GM12878 (cell line): Measurements from ENCODE around the gene DNAJB8. TPM values are rescaled to one million over a fixed set of nuclear protein-coding genes. Genes with fewer than 3 reads are reported as not detected.

Experiments
- ATAC-seq: fragments of 200-7000 bp; cut with Tn5 transposase; 3 replicates; pipeline ENCODE4 v1.9.1; 2020; ENCODE audit warnings: mild to moderate bottlenecking, moderate library complexity
- BruUV-seq: library from RNA; stranded (reverse); fragments of 400-500 nt; replicated peaks from 2 replicates; lab custom pipeline; 2021; lab: Mats Ljungman, UMichigan
- CTCF ChIA-PET: fragments of 300-600 bp; sonication (Branson Sonifier 250); formaldehyde crosslinking; extraction: SDS; loops from one replicate; lab custom pipeline; 2021; ENCODE audit warnings: inconsistent platforms; lab: Yijun Ruan, JAX
- POLR2A ChIA-PET: fragments of 350-600 bp; formaldehyde crosslinking; extraction: SDS; loops from one replicate; lab custom pipeline; 2021; ENCODE audit warnings: inconsistent platforms; lab: Charles Lee
- RAD21 ChIA-PET: fragments of 300-600 bp; sonication (Branson Sonifier 250); formaldehyde crosslinking; loops from one replicate; lab custom pipeline; 2023; ENCODE audit warnings: antibody characterized with exemption; ENCODE audit not compliant: unreplicated experiment; lab: Charles Lee
- SMC1A ChIA-PET: fragments of 300-600 bp; sonication (Branson Sonifier 250); formaldehyde crosslinking; loops from one replicate; lab custom pipeline; 2023; ENCODE audit not compliant: unreplicated experiment, uncharacterized antibody; lab: Charles Lee
- DNase-seq: peaks from one replicate; pipeline ENCODE4 v3.0.0-alpha.2; 2011; ENCODE audit warnings: low read depth, low spot score
- FAIRE-seq: peaks from 3 replicates; lab custom pipeline; 2011; peaks lifted over from hg19 to GRCh38; lab: Jason Lieb, UNC
- H2AFZ ChIP-seq: 2 replicates; pipeline ENCODE4 v1.6.0; 2011; ENCODE audit warnings: low read depth, low read length, control low read depth; ENCODE audit not compliant: control insufficient read depth
- H3K27ac ChIP-seq: 2 replicates; pipeline ENCODE4 v1.5.1; 2011; ENCODE audit warnings: control low read depth; ENCODE audit not compliant: control insufficient read depth, insufficient read depth
- H3K27me3 ChIP-seq, 2 experiments: replicated peaks in 1 of 2; 2 replicates each; pipeline versions ENCODE4 v1.6.0 to v1.6.1; 2011; ENCODE audit warnings: low read length in 1 of 2; ENCODE audit not compliant: control insufficient read depth in 2 of 2, insufficient read depth in 2 of 2
- H3K36me3 ChIP-seq, 2 experiments: 2 replicates each; pipeline ENCODE4 v1.5.1; 2011; ENCODE audit warnings: low read length in 1 of 2; ENCODE audit not compliant: control insufficient read depth in 2 of 2, insufficient read depth in 2 of 2
- H3K4me1 ChIP-seq: 2 replicates; pipeline ENCODE4 v1.6.1; 2011; ENCODE audit warnings: mild to moderate bottlenecking, low read length, moderate library complexity, mixed read lengths; ENCODE audit not compliant: control insufficient read depth, insufficient read depth
- H3K4me2 ChIP-seq: 2 replicates; pipeline ENCODE4 v1.6.0; 2011; ENCODE audit warnings: control low read depth; ENCODE audit not compliant: control insufficient read depth, insufficient read depth
- H3K4me3 ChIP-seq: fragments of 200-600 bp; sonication (generic); 2 replicates; pipeline ENCODE4 v1.5.1; 2016
- H3K79me2 ChIP-seq: 2 replicates; pipeline ENCODE4 v1.6.0; 2011; ENCODE audit warnings: low read length; ENCODE audit not compliant: control insufficient read depth, insufficient read depth
- H3K9ac ChIP-seq: 2 replicates; pipeline ENCODE4 v1.8.0; 2011; ENCODE audit warnings: low read length, control low read depth, mixed read lengths; ENCODE audit not compliant: control insufficient read depth, insufficient read depth
- H3K9me3 ChIP-seq: replicated peaks from 3 replicates; pipeline ENCODE4 v1.5.1; 2011; ENCODE audit warnings: mild to moderate bottlenecking, low read length; ENCODE audit not compliant: control insufficient read depth, insufficient read depth
- H4K20me1 ChIP-seq: 2 replicates; pipeline ENCODE4 v1.6.0; 2011; ENCODE audit not compliant: control insufficient read depth, insufficient read depth
- FOXM1 ChIP-seq: IDR thresholded peaks from 2 replicates; pipeline ENCODE4 v1.6.1; 2012; ENCODE audit warnings: low read depth, mild to moderate bottlenecking, inconsistent platforms, low read length, moderate library complexity
- KDM1A ChIP-seq: fragments of 200-600 bp; sonication (generic); IDR thresholded peaks from 2 replicates; pipeline ENCODE4 v1.6.1; 2016; ENCODE audit warnings: borderline replicate concordance
- PAX8 ChIP-seq: fragments of 450-650 bp; IDR thresholded peaks from 2 replicates; pipeline ENCODE4 v1.6.1; 2017; ENCODE audit warnings: mild to moderate bottlenecking, moderate library complexity
- POLR2AphosphoS5 ChIP-seq: IDR thresholded peaks from 2 replicates; pipeline ENCODE4 v1.6.1; 2011; ENCODE audit warnings: mild to moderate bottlenecking, low read length, inconsistent platforms
- SIX5 ChIP-seq: IDR thresholded peaks from 2 replicates; pipeline ENCODE4 v1.6.1; 2011; ENCODE audit warnings: mild to moderate bottlenecking, low read depth, low read length, moderate library complexity; ENCODE audit not compliant: severe bottlenecking
- SUZ12 ChIP-seq: fragments of 200-600 bp; sonication (generic); IDR thresholded peaks from one replicate; pipeline ENCODE4 v1.6.1; 2018; ENCODE audit warnings: antibody characterized with exemption, mild to moderate bottlenecking; ENCODE audit not compliant: unreplicated experiment
- ZBED1 ChIP-seq: IDR thresholded peaks from 2 replicates; pipeline ENCODE4 v1.6.1; 2016; ENCODE audit warnings: borderline replicate concordance
- WGBS: methylation state at CpG from one replicate; pipeline ENCODE4 v1.1.6; 2016; ENCODE audit warnings: low lambda C conversion rate; ENCODE audit not compliant: insufficient replicate concordance, insufficient coverage; ENCODE audit errors: missing lambda C conversion rate; 5-methylcytosine and 5-hydroxymethylcytosine counted together
- in situ Hi-C: fragments of 300-500 bp; cut with MboI; formaldehyde crosslinking; loops from 9 replicates; pipeline ENCODE4 v1.14.3; 2018; ENCODE audit warnings: mixed read lengths
- intact Hi-C: fragments of 100-400 bp; cut with micrococcal nuclease; formaldehyde crosslinking; loops from one replicate; pipeline ENCODE4 v1.14.2; 2022; ENCODE audit not compliant: unreplicated experiment
- polyA plus RNA-seq, 11 experiments: library from polyadenylated mRNA; depleted of rRNA in 4 of 11; unstranded in 6 of 11; stranded (reverse) in 5 of 11; fragments of >200 nt; fragmentation: Nextera tagmentation in 4 of 11; fragmentation: Illumina TruSeq in 1 of 11; extraction: Ambion mirVana in 4 of 11; extraction: Trizol in 1 of 11; gene quantifications; 1 replicate in 1 of 11; 2 replicates in 10 of 11; pipeline versions ENCODE4 v1.2.1 to v1.2.3, GENCODE V29; 2011 to 2016; ENCODE audit warnings: inconsistent platforms in 2 of 11, missing spikeins in 2 of 11, low read depth in 1 of 11
- total RNA-seq, 4 experiments: library from RNA; depleted of rRNA in 3 of 4; stranded (reverse); fragments of >200 nt in 3 of 4; fragmentation: Illumina TruSeq in 1 of 4; extraction: Trizol in 1 of 4; gene quantifications; 2 replicates each; pipeline versions ENCODE4 v1.2.1 to v1.2.3, GENCODE V29; 2013 to 2021
- TF ChIP-seq, protein P1 (sequence below): fragments of 450-650 bp; conservative IDR thresholded peaks from 2 replicates; pipeline ENCODE4 v1.6.1; 2017; ENCODE audit warnings: mild to moderate bottlenecking, moderate library complexity

The DNAJB8 gene
- total and polyA plus RNA-seq, 10 of the 15 experiments (the other 5 are each of a cell fraction or from before 2014, with no cell fraction given): not detected

DNA sequence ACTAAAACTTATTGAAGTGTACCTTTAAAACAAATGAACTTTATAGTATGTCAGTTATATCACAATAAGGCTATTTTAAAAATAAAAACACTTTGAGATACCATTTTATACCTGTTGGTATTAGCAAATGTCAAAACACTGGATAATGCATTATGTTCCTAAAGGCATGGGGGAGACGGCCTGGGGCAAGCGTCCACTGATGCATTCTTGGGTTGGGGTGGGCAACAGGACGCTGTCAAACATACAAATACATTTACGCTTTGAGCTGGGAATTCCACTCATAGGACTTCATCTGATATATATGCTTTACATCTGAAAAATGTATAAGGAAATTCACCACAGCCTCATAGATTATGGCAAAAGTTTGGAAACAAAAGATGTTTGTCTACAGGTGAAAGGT is 33.9 kb upstream of the DNAJB8 start:
- no peak overlapping the region for H3K4me2 ChIP-seq
- no peaks in the 10 kb centered on the region for H3K4me1 ChIP-seq
- H3K4me3 ChIP-seq: no peak overlapping the region
- no peak for TF ChIP-seq PAX8
- TF ChIP-seq KDM1A: no peak
- no peak for TF ChIP-seq SIX5
- TF ChIP-seq FOXM1: no peak
- no peak for TF ChIP-seq SUZ12
- no peak for TF ChIP-seq ZBED1
- TF ChIP-seq, protein P1, sequence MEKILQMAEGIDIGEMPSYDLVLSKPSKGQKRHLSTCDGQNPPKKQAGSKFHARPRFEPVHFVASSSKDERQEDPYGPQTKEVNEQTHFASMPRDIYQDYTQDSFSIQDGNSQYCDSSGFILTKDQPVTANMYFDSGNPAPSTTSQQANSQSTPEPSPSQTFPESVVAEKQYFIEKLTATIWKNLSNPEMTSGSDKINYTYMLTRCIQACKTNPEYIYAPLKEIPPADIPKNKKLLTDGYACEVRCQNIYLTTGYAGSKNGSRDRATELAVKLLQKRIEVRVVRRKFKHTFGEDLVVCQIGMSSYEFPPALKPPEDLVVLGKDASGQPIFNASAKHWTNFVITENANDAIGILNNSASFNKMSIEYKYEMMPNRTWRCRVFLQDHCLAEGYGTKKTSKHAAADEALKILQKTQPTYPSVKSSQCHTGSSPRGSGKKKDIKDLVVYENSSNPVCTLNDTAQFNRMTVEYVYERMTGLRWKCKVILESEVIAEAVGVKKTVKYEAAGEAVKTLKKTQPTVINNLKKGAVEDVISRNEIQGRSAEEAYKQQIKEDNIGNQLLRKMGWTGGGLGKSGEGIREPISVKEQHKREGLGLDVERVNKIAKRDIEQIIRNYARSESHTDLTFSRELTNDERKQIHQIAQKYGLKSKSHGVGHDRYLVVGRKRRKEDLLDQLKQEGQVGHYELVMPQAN: no peak
- TF ChIP-seq POLR2AphosphoS5: no peak
- no TSS peak for BruUV-seq
- H3K79me2 ChIP-seq: no peaks in the 10 kb centered on the region
- H3K27me3 ChIP-seq: peaks cover 3% of the 10 kb centered on the region in 2 experiments
- H2AFZ ChIP-seq: no peak overlapping the region
- H3K27ac ChIP-seq: no peak overlapping the region
- H3K9ac ChIP-seq: no peak overlapping the region
- ChIA-PET POLR2A (no interaction called here), CTCF (no interaction called here), RAD21 (no interaction called here), SMC1A (no interaction called here)
- ATAC-seq: no peak
- H3K9me3 ChIP-seq: no peaks in the 10 kb centered on the region
- WGBS: 34% methylated on average over 4 of the region's 4 CpGs
- in situ Hi-C loops (no loop called here), intact Hi-C loops (no loop called here)
- no peaks in the 10 kb centered on the region for H3K36me3 ChIP-seq
- no peak for DNase-seq
- FAIRE-seq: no peak
- no peaks in the 10 kb centered on the region for H4K20me1 ChIP-seq
